HG02938 (cell line): ENCODE results near the gene GABRQ.

Source experiments
- ATAC-seq: cut with Tn5 transposase; IDR thresholded peaks from one replicate; pipeline ENCODE4 v1.9.1; 2021; ENCODE audit warnings: mild to moderate bottlenecking, moderate library complexity; ENCODE audit not compliant: unreplicated experiment

Gene GABRQ

DNA sequence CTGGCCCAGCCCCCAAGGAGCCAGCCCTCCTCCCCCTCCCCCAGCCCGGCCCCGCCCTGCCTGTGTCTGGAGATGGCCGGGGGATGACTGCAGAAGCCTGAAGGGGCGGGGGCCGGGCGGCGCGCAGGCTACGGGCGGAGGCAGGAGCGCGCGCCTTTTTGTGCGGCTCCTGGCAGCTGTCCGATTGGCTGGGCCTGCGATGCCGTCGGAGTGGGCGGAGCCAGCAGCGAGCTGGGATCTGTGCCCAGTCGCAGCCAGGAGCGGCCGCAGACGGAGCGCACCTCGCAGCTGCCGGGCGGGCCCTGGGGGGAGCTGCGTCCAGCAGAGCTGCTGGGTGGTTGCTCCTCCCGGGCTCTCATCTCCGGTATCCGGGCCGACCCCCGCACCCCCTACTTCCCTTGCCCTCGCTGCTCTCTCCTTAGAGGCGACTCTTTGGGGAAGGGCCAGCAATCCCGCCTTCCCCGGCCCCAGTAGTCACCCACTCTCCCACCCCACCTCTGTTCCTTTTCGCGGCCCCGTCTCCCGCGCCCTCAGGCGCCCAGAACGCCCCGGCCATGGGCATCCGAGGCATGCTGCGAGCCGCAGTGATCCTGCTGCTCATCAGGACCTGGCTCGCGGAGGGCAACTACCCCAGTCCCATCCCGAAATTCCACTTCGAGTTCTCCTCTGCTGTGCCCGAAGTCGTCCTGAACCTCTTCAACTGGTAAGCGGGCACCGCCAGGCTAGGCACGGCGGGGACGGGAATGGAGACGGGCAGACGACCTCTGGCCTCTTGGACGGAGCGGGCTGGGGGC lies at the start of gene GABRQ:
Gene GABRQ (plus strand): TSS at position 247 of the 794 bp plus-strand sequence. CDS start 308 bp downstream, at position 555.
- ATAC-seq = no peak

DNA sequence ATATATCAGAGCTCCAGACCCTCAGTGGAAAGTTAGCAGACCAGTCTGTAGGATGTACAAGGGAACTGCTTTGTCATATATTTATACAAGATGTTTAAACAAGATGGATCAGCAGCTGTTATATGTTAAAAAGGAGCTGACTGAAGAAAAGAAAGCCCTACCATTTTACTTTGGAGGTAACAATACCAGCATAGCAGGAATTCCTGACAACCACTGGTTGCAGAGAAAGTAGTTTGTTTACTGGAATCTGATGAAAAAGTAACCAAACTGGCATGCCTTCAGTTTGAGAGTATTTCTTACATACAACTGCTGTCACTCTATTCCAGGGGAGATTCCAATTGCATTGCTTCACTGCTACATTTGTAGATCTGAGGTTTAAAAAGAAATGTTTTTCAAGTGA lies 49.5 kb upstream of the GABRQ start:
- ATAC-seq = no peak

DNA sequence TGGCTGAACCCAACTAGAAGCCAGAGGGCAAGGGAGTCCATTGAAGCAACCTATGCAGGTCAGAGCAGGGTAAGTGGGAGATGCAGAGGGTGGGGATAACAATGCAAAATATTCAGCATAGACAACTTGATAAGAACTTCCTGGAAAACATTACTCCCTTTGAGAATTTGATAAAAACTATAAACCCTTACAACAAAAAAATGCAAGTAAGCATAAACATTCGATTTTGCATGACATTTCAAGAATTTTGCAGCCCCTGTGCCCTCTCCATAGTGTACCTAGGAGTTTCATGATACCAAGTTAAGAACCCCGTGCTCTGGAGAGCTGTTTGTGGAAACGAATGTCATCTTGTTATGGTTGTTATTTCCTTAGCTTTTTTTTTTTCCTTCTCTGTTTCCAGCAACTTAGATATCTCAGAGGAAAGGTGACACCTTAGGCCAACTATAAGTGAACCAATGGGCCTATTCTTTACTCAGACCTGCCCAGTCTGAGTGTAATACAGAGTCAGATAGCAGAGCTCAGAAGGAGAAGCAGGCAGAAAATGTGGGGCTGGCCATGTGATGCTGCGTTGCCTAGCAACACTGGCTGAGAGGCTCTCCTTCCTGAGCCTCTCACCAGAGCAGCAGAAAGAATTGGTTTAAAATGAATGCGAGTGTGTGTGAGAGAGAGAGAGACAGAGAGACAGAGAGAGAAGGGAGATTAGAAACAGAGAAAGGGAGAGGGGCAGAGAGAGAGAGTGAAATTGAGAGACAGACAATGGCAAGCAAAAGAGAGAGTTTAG lies 36.7 kb upstream of the GABRQ start:
- ATAC-seq = no peak

DNA sequence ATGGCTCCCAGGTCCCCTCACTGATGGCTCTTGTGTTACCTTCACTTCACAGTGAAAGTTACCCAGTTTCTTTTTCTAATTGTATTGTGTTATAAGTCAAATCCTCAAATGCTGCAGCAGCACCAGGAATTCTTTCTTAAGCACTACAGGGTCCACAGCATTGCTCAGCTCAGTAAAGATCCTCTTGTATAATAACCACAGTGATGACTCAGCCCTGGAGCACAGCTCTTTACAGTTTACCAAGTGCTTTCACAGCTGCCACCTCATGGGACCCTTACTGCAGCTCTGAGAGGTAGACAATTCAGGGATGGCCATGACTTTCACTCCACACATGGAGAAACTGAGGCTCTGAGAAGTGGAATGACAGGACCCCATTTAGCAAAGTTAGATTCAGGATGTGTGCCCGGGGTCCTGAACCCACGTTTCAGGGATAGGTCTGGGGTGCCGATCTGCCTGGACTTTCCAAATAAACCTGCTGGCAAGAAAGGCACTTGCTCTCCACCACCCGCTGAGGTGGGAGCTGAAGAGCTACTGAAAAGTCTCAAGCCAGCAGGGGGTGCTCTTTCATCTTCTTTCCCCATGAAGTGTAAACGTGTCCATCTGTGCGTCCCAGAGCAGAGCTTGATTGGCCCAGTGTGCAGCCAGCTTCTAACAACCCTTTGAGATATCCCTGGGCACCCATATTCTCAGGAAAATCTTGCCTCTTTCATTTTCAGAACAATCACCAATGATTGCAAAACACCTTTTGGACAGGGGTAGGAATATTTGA lies 35.7 kb upstream of the GABRQ start:
- ATAC-seq = no peak

DNA sequence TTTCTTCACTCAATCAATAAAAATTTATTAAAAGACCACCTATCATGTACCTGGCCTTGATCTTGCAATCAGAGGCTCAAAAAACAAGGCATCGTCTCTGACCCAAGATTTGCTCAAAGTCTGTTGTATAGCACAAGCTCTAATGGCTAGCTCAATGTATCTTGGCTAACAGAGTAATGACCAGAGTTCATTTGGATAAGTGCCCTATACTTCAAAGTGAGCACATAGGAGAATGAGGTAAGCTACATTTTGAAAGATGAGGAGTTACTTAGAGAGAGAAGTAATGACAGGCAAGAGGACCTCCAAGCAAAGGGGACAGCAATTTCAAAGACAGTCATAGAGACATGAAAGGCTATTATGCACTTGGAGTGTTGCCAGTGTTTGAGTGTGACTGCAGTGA lies 22.9 kb upstream of the GABRQ start:
- no peak for ATAC-seq

DNA sequence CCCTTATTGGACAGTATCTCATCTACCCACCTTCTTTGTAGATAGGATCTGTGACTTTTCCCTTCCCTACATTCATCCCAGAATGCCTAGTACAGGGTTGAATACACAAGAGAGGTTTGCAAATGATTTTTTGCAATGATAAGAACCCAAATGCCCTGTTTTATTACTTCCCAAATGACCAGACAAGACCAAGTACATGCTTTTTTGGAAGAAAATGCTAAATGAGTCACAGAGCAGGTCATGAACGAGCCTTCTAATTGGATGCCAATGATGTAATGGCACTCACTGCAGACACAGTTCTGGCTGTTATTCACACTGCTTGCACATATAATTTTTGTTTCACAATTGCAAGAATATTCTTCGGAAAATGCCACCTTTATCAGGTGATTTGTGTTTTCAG lies 17.8 kb upstream of the GABRQ start:
- no peak for ATAC-seq

DNA sequence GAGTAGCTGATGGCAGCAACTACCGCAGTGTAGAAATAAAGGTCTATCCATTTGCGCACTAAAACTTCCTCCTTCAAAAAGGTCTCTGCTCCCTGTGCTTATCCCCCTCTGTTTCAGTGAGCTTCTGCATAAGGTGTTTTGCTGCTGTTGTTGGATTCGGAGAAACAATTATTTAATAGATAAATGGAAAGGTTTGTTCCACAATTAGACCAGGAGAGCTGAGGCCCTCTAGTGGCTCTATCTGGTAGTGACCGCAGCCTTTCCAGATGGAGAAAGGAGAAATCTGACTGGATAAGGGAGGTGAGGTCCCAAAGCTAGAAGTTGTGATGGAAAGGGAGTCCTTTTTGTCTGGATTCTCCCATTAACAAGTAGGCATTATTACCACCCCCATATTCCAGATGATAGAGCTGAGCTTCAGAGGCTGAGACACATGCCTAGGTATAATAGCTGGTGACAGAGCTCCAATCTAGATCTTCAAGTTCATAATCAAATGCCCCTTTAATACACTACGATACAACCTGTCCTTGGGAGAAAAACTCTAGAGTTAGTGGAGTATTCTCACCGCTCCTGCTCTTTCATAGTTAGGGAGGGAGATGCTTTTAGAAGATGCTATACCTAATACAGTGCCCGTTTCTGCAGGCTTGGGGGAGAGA lies 5.1 kb upstream of the GABRQ start:
- no peak for ATAC-seq

DNA sequence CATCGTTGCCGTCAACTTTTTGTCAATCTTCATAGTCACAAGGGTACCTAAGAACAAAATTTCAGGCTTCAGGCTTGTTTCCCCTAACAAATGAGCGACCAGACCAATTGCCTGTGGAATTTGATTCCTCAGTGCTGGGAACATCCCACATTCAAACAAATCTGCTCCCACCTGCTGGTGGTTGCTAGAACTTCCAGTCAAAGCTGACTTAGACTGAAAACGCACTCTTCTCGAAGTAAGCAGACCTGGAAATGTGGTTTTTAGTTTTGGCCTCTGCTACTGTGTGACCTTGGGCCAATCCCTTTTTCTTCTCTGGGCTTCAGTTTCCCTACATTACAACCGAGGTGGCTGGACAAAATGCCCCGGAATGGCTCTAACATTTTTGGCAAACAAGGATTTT lies 1.8 kb upstream of the GABRQ start:
- no peak for ATAC-seq

DNA sequence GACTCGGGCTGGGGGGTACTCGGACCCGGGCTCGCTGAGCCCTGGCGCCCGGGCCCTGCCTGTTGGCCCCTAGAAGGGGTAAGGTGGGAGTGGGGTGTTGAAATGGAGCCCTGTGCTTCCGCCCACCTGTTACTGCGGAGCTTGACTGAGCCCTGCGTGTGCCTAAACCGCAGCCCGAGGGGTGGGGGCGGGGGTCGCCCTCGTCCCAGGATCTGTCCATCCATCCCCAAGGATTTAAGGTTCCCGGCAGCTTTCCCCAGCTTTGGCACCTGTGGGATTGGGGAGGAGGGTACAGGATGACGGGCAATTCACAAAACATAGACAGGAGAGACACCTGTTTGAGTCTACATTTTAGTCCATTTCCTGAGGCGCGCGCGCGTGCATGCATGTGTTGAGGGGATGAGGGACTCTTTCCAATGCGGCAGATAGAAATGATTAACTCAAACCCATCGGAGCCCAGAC lies 779 bp downstream of the GABRQ start:
- no peak for ATAC-seq

DNA sequence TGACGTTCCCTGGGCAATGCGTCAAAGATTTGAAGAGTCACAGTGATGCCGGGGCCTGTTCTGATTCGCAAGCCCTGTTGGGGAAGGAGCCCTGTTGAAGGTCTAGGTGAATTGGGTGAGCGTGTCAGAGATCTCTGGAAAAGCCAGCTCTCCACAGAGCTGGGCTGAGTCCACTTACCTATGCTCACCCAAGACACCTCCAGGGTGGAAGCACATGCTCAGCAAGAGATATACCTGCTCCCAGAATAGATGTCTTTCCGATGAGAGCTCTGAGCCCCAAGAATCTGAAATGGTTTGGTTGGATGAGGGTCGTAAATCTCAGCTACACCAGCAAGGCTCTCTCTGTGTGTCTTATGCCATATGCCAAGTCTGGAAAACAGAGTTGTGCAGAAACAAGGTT lies 1.7 kb downstream of the GABRQ start:
- ATAC-seq = no peak

DNA sequence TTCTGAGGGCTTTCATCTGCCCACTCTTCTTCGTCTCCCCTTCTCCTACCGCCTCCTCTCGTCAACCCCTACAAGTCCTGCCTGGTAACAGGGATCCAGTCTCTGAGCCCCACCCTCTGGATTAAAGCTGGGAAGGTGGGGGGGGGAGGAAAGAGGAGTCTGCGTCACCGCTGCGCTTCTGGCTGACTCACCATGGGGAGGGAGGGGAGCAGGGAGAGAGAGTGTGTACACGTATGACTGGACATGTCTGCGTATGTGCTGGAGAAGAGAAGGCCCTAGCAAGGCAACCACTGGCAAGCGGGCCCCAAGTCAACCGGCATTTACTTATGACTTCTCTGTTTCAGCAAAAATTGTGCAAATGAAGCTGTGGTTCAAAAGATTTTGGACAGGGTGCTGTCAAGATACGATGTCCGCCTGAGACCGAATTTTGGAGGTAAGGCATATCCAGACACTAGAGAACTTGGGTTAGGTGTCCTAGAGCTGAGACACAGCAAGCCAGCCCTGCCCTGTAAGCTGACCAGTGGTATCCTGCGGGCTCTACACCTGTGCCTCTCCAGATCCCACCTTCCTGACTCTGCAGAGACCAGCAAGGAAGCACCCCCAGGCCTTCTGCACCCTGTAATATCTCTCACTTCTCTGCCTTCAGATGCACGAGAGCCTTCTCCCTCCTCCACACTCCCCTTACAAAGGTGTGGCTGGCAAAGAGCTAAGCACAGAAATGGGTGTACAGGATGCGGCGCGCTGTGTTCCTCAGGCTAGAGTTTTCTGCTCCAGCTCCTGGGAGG lies 2.5 kb downstream of the GABRQ start:
- ATAC-seq = no peak

DNA sequence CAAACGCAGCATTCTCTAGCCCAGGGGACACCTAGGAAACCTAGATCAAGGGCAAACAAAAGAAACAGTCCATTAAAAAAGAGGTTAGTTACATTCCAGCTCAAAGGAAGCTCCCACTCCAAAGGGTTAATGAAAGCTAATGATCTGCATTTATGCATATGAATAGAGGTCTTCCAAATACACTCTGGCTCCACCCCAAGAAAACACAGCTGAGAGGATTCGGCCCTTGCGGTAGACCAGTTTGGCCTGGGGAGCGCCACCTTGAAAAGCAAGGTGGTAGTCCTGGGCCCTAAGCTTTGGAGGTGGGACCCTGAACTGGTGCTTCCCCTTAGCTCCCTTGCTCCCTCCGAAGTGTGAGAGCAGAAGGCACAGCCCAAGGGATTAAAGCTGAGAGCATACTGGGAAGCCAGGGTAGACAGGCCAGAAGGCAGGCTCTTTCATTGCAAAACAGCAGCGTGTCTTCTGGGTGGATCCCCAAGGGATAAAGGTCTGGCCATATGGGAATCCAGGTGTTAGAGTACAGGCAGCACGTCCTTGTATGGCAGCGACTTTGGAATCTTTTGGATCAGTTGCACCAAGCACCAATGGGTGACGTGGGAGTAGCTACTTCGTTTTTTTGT lies 3.7 kb downstream of the GABRQ start:
- ATAC-seq = no peak

DNA sequence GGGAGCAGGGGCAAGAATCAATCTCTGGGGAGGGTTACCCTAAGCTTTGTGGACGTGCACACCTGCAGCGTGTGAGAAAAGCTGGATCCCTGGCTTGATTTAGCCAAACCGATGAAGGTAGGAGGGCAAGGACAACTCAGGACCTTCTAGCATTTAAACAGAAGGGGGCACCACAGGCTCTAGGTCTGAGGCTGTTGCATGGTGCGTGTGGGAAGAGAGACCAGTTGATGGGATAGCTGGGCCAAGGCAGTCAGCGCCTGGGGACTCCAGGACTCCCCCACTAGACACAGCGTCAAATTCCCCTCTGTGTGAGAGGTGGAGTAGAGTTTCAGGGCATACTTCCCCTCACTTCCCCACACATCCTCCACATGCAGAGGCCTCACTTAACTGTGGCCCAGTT lies 4.3 kb downstream of the GABRQ start:
- no peak for ATAC-seq

DNA sequence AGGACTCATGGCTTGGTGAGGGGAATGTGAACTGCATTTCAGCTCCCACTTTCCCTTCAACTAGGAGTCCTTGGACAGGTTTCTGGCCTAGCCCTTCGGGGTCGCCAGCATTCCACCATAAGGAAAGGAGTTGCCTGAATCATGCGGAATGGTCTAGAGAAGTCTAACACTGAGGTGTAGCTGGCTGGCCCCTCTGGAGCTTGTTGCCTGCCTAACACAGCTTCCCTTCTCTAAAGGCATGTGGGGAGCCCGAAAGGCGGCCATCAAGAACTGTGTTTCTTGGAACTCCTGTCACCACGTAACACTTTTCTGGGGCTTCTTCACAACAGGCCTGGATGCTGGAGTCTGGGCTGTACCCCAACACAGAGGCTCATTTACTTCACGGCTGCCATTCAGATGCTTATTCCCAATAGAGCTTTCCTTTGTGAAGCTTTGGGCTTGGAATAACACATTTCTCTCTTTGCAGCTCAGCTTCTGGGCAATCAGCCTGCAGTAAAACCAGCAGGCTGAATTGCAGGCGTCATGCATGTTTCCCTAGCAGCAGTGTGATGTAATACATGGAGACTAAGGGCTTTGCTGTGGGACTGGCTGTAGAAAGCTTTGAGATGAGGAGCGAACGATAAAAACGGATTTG lies 5.4 kb downstream of the GABRQ start:
- no peak for ATAC-seq

DNA sequence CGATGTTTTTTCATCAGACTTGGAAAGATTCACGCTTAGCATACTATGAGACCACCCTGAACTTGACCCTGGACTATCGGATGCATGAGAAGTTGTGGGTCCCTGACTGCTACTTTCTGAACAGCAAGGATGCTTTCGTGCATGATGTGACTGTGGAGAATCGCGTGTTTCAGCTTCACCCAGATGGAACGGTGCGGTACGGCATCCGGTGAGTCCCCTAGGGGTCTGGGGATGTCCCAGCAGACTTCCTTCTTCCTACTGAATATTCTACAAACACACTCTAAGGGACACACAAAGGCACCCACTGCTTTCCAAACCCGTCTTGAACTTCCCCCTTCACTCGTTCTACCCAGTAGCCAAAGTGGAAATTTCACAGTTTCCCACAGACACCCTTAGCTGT lies 9.3 kb downstream of the GABRQ start:
- no peak for ATAC-seq

DNA sequence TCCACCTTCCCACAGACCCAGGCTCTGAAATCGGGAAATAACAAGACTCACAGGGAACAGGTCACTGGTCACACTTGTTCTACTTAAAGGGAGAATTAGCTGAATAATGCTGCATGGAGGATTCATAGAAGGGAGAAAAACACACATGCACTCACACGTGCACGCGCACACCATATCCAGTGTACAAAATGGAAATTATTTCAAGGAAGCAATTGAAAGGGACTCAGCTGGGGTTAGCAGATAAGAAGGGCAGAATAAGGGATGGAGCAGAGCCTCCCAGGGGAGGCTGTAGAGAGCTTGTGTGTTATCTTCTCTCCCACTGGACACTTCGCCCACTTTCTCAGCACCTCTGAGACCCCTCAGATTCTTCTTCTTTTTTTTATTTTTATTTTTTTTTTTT lies 10.3 kb downstream of the GABRQ start:
- no peak for ATAC-seq

DNA sequence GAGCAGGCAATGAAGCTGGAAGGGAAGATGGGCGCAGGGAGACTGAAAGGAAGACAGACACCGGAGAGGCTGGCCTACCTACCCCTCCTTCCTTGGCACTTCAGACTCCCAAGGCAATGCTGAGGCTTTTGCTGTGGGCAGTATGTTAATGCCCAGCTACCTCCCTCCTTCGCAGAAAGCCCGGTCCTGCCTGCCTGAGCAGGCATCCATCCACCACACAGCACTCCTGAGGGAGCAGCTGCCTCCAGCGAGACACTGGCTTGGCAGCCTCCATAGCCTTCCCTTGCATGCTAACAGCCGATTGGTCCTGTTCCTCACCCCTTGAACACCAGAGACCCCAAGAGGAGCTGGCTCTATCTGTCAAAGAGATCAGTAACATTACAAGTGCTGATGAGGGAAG lies 14.4 kb downstream of the GABRQ start:
- ATAC-seq = no peak

DNA sequence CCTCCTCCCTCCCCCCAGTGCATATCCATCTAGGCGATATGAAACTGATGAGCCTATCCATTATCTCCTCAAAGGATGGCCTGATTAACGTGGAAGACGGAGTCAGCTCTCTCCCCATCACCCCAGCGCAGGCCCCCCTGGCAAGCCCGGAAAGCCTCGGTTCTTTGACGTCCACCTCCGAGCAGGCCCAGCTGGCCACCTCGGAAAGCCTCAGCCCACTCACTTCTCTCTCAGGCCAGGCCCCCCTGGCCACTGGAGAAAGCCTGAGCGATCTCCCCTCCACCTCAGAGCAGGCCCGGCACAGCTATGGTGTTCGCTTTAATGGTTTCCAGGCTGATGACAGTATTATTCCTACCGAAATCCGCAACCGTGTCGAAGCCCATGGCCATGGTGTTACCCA lies 14.8 kb downstream of the GABRQ start:
- no peak for ATAC-seq

DNA sequence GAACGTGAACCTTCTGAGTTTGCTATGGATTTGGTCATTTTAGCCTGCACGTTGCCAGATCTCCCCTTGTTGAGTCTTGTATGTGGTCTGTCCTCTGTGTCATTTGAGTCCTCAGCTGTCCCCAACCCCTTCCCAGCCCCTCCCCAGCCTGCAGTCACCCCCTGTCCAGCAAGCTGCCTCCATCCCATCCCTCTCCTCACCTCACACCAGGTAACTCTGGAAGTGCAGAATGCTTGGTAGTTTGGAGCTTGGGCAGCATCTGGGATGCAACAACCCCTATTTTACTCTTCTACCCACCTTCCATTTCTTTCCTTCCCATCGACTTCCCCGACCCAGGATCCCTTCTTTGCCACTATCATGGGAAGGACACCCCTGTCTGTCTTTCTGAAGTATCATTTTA lies 18.4 kb downstream of the GABRQ start:
- ATAC-seq = no peak
